ENCODE results near the gene TAOK1. TPM values are rescaled to one million over a fixed set of nuclear protein-coding genes. Genes with fewer than 3 reads are reported as not detected.

TAOK1 gene
- total and polyA plus RNA-seq, 9 of the 15 experiments (the other 6 are each of a cell fraction or from before 2014, with no cell fraction given), result 3.2 to 33.1 (median 16.5) TPM

DNA sequence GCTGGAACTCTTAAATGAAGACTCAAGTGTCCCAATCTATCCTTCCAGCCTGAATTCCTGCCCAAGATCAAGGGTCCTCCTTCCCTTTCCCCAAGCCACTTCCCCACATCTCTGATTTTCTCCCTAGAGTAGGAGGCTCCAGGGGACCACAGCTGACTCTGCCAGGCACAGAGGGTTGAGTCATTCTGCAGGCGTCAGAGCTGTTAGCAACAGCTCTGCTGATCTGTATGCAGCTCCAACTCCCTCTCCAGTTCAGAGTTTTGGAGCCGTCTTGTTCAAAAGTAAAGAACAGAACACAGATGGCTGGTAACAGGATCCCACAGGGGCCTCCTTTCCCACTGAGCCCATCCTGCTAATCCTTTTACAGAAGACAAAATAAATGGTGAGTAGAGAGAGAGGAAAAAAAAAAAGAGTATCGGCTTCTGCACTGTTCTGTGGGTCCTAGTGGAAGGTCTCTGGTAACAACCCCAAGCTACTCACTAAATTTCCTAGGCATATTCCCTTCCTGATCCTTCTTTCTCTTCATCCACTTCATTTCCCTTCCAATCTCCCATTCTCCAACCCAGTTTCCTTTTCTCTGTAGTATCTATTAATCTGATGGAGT, 13.4 kb upstream of the TAOK1 start (continued):
- TF ChIP-seq, protein P1, sequence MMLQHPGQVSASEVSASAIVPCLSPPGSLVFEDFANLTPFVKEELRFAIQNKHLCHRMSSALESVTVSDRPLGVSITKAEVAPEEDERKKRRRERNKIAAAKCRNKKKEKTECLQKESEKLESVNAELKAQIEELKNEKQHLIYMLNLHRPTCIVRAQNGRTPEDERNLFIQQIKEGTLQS (IDR thresholded peaks at IDR 0.05), result peak; percentile 35; the same call in 1 of the 2 replicates
- TF ChIP-seq, protein P1 (CRISPR knock-in tag; conservative IDR thresholded peaks at IDR 0.05), result no peak
- TF ChIP-seq HNRNPL (IDR thresholded peaks at IDR 0.05; ENCODE audit: low read depth, low read length) (no peak), SMARCC2 (IDR thresholded peaks at IDR 0.05; ENCODE audit: low read depth) (no peak)

- 62% methylated on average over 4 of the region's 4 CpGs for WGBS (ENCODE audit: insufficient coverage, low coverage, missing lambda C conversion rate)
- Histone ChIP-seq H2AFZ (ENCODE audit: low read depth, low read length) (no peak overlapping the region), H3K4me2 (ENCODE audit: insufficient read depth, low read length) (no peak overlapping the region), H3K9ac (ENCODE audit: insufficient read depth in 1 of 2, low read depth in 2 of 2, low read length in 2 of 2) (no peak overlapping the region), H3K4me1 (replicated peaks in 1 of 2; ENCODE audit: control insufficient read depth in 2 of 2, insufficient read depth in 2 of 2, low read length in 2 of 2) (peaks cover 0 to 4% of the 10 kb centered on the region in 2 experiments; a peak in 2 of 5 replicates), H4K20me1 (replicated peaks; ENCODE audit: control insufficient read depth, insufficient read depth, low read length) (no peaks in the 10 kb centered on the region; the same call in 1 of the 2 replicates), H3K9me3 (replicated peaks; ENCODE audit: control insufficient read depth, insufficient read depth, low read depth, low read length) (no peaks in the 10 kb centered on the region), H3K27ac (ENCODE audit: extremely low read depth, low read depth, low read length) (no peak overlapping the region), H3K36me3 (ENCODE audit: control insufficient read depth, insufficient read depth, low read length) (no peaks in the 10 kb centered on the region), H3K79me2 (ENCODE audit: control insufficient read depth, insufficient read depth, low read length) (no peaks in the 10 kb centered on the region), H3K9me1 (ENCODE audit: control insufficient read depth, insufficient read depth, low read length) (no peaks in the 10 kb centered on the region), H3K4me3 (no peak overlapping the region), H3K27me3 (ENCODE audit: control insufficient read depth in 2 of 2, insufficient read depth in 2 of 2, low read length in 2 of 2) (no peaks in the 10 kb centered on the region)
- in situ Hi-C loops (cut with MboI) (no loop called here), intact Hi-C loops (cut with micrococcal nuclease) (no loop called here)
- DNase-seq (ENCODE audit: extremely low read depth in 1 of 4, low spot score in 3 of 4) (no peak), ATAC-seq (no peak), FAIRE-seq (no peak)
- ChIA-PET POLR2A (interaction anchor here (0.7 kb wide), 1 partner anchor 18 kb away, joined by 4 read pairs; no protein-coding TSS in a partner anchor), CTCF (ENCODE audit: low intra/inter-chr PET ratio) (no interaction called here)
- TF ChIP-seq ZNF133 (CRISPR knock-in tag; IDR thresholded peaks at IDR 0.05) (no peak), NFYB (IDR thresholded peaks at IDR 0.05; ENCODE audit: extremely low read depth, insufficient read length) (no peak), SMAD4 (CRISPR knock-in tag; conservative IDR thresholded peaks at IDR 0.05) (no peak), HDAC2 (IDR thresholded peaks at IDR 0.05) (no peak), TAF15 (IDR thresholded peaks at IDR 0.05; ENCODE audit: low read depth, low read length) (no peak), MTA2 (IDR thresholded peaks at IDR 0.05; ENCODE audit: low read depth) (no peak), E2F4 (CRISPR knock-in tag; IDR thresholded peaks at IDR 0.05; ENCODE audit: low read depth) (no peak), CEBPG (CRISPR knock-in tag; IDR thresholded peaks at IDR 0.05) (no peak), CEBPG (tag; conservative IDR thresholded peaks at IDR 0.05 in 1 of 2, IDR thresholded peaks at IDR 0.05 in 1 of 2) (no peak)
- TF ChIP-seq, protein P2, sequence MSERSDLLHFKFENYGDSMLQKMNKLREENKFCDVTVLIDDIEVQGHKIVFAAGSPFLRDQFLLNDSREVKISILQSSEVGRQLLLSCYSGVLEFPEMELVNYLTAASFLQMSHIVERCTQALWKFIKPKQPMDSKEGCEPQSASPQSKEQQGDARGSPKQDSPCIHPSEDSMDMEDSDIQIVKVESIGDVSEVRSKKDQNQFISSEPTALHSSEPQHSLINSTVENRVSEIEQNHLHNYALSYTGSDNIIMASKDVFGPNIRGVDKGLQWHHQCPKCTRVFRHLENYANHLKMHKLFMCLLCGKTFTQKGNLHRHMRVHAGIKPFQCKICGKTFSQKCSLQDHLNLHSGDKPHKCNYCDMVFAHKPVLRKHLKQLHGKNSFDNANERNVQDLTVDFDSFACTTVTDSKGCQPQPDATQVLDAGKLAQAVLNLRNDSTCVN (CRISPR knock-in tag; IDR thresholded peaks at IDR 0.05), result no peak
- TF ChIP-seq, protein P3, sequence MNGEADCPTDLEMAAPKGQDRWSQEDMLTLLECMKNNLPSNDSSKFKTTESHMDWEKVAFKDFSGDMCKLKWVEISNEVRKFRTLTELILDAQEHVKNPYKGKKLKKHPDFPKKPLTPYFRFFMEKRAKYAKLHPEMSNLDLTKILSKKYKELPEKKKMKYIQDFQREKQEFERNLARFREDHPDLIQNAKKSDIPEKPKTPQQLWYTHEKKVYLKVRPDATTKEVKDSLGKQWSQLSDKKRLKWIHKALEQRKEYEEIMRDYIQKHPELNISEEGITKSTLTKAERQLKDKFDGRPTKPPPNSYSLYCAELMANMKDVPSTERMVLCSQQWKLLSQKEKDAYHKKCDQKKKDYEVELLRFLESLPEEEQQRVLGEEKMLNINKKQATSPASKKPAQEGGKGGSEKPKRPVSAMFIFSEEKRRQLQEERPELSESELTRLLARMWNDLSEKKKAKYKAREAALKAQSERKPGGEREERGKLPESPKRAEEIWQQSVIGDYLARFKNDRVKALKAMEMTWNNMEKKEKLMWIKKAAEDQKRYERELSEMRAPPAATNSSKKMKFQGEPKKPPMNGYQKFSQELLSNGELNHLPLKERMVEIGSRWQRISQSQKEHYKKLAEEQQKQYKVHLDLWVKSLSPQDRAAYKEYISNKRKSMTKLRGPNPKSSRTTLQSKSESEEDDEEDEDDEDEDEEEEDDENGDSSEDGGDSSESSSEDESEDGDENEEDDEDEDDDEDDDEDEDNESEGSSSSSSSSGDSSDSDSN (IDR thresholded peaks at IDR 0.05; ENCODE audit: borderline replicate concordance in 1 of 2, low read depth in 2 of 2, low read length in 2 of 2), result no peak
- BruUV-seq (replicated peaks), result no TSS peak
Measured at GRCh38 chr17:29378500-29378899, 11.7 kb upstream of the TAOK1 start.

Data from K562 (cell line).